KMS-11 (cell line): ENCODE measurements around the gene EZR.

Source experiments
- H2AFZ ChIP-seq: fragments of 200-600 bp; sonication (generic); 2 replicates; pipeline ENCODE4 v1.6.1; 2016; ENCODE audit warnings: antibody characterized with exemption, mixed run types, low read depth
- H3K27ac ChIP-seq: fragments of 200-600 bp; sonication (generic); 2 replicates; pipeline ENCODE4 v1.6.1; 2016; ENCODE audit warnings: mild to moderate bottlenecking, mixed run types
- H3K27me3 ChIP-seq: fragments of 200-600 bp; sonication (generic); 2 replicates; pipeline ENCODE4 v1.6.1; 2017; ENCODE audit warnings: mild to moderate bottlenecking, low read depth, mixed run types, moderate library complexity; ENCODE audit not compliant: insufficient read depth
- H3K36me3 ChIP-seq: fragments of 200-600 bp; sonication (generic); 2 replicates; pipeline ENCODE4 v1.6.1; 2017; ENCODE audit warnings: mild to moderate bottlenecking, mixed run types; ENCODE audit not compliant: insufficient read depth
- H3K4me1 ChIP-seq: fragments of 200-600 bp; sonication (generic); 2 replicates; pipeline ENCODE4 v1.6.1; 2016; ENCODE audit warnings: mild to moderate bottlenecking, low read depth, mixed run types; ENCODE audit not compliant: poor library complexity, severe bottlenecking
- H3K4me2 ChIP-seq: fragments of 200-600 bp; sonication (generic); 2 replicates; pipeline ENCODE4 v1.7.0; 2016; ENCODE audit warnings: mild to moderate bottlenecking, mixed run types
- H3K4me3 ChIP-seq: fragments of 200-600 bp; sonication (generic); IDR thresholded peaks from 2 replicates; pipeline ENCODE4 v1.6.1; 2017; ENCODE audit warnings: low read depth, low read length, mixed read lengths; ENCODE audit not compliant: insufficient read depth
- H3K79me2 ChIP-seq: fragments of 200-600 bp; sonication (generic); 2 replicates; pipeline ENCODE4 v1.6.1; 2016; ENCODE audit warnings: low read depth, mixed run types; ENCODE audit not compliant: insufficient read depth
- H3K9ac ChIP-seq: fragments of 200-600 bp; sonication (generic); 2 replicates; pipeline ENCODE4 v1.6.1; 2016; ENCODE audit warnings: mild to moderate bottlenecking, mixed run types
- H4K20me1 ChIP-seq: fragments of 200-600 bp; sonication (generic); 2 replicates; pipeline ENCODE4 v1.6.1; 2016; ENCODE audit warnings: mild to moderate bottlenecking, mixed run types; ENCODE audit not compliant: insufficient read depth
- TF ChIP-seq, protein P1 (sequence below): fragments of 200-600 bp; sonication (generic); conservative IDR thresholded peaks from 2 replicates; pipeline ENCODE4 v1.6.1; 2017; ENCODE audit warnings: low read depth, mild to moderate bottlenecking, antibody characterized with exemption, low read length, moderate library complexity, mixed read lengths

The EZR gene

DNA sequence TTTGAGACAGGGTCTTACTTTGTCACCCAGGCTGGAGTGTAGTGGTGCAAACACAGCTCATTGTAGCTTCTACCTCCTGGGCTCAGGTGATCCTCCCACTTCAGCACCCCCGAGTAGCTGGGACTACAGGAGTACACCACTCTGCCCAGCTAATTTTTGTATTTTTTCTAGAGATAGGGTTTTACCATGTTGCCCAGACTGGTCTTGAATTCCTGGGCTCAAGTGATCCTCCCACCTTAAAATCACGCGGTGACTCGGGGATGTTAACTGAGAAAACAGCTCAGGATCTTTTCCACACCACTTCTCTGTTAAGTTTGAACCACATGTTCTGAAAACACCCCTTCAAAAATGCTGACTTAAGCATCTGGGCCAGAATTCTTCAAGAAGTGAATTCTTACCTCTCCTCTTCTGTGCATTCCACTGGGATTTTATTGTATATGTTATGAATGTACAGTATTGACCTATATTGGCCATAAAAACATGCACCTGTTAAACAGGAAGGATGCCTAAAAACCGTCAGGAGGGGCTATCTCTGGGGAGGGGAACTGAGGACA is 96.9 kb downstream of the EZR start:
- Histone ChIP-seq H2AFZ (no peak overlapping the region), H3K4me1 (peaks cover 4% of the 10 kb centered on the region), H3K27me3 (no peaks in the 10 kb centered on the region), H3K4me3 (no peak overlapping the region), H3K36me3 (no peaks in the 10 kb centered on the region), H3K9ac (no peak overlapping the region), H4K20me1 (no peaks in the 10 kb centered on the region), H3K4me2 (no peak overlapping the region), H3K79me2 (no peaks in the 10 kb centered on the region), H3K27ac (no peak overlapping the region)
- TF ChIP-seq, protein P1, sequence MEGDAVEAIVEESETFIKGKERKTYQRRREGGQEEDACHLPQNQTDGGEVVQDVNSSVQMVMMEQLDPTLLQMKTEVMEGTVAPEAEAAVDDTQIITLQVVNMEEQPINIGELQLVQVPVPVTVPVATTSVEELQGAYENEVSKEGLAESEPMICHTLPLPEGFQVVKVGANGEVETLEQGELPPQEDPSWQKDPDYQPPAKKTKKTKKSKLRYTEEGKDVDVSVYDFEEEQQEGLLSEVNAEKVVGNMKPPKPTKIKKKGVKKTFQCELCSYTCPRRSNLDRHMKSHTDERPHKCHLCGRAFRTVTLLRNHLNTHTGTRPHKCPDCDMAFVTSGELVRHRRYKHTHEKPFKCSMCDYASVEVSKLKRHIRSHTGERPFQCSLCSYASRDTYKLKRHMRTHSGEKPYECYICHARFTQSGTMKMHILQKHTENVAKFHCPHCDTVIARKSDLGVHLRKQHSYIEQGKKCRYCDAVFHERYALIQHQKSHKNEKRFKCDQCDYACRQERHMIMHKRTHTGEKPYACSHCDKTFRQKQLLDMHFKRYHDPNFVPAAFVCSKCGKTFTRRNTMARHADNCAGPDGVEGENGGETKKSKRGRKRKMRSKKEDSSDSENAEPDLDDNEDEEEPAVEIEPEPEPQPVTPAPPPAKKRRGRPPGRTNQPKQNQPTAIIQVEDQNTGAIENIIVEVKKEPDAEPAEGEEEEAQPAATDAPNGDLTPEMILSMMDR, result no peak

DNA sequence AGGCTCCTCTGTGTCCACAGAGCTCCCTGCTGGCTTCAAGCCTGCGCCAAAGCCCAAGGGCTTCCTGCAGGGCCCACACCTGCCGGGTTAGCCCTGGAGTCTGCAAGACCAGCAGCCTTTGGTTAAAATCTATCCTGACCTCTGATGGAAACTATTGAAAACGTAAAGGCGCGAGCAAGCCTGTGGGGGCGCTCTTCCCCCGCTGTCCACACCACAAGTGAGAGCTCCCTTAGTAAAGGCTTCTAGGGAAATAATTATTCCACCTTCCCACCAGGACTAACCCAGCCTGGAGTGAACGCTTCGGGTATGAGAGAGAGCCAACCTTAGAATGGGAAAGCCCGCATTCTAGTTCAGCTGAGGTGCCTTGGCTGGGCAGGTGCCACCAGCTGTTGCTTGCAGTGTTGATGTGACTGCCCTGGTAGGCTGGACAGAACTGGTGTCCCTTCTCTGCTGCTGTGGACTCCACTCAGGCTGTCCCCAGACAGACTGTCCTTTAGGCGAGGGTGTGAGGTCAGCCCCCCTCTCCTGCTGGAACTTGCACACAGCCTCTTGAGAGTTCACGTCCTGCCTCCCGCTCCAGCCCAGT is 100.6 kb downstream of the EZR start:
- H3K4me3 ChIP-seq, result no peak overlapping the region
- H3K79me2 ChIP-seq, result no peaks in the 10 kb centered on the region
- H3K27me3 ChIP-seq, result no peaks in the 10 kb centered on the region
- H4K20me1 ChIP-seq, result no peaks in the 10 kb centered on the region
- no peak overlapping the region for H3K4me2 ChIP-seq
- no peaks in the 10 kb centered on the region for H3K36me3 ChIP-seq
- TF ChIP-seq, protein P1, result peak; percentile 23; the same call in 1 of the 2 replicates
- no peak overlapping the region for H2AFZ ChIP-seq
- H3K4me1 ChIP-seq, result peaks cover 7% of the 10 kb centered on the region
- H3K27ac ChIP-seq, result no peak overlapping the region
- H3K9ac ChIP-seq, result no peak overlapping the region

DNA sequence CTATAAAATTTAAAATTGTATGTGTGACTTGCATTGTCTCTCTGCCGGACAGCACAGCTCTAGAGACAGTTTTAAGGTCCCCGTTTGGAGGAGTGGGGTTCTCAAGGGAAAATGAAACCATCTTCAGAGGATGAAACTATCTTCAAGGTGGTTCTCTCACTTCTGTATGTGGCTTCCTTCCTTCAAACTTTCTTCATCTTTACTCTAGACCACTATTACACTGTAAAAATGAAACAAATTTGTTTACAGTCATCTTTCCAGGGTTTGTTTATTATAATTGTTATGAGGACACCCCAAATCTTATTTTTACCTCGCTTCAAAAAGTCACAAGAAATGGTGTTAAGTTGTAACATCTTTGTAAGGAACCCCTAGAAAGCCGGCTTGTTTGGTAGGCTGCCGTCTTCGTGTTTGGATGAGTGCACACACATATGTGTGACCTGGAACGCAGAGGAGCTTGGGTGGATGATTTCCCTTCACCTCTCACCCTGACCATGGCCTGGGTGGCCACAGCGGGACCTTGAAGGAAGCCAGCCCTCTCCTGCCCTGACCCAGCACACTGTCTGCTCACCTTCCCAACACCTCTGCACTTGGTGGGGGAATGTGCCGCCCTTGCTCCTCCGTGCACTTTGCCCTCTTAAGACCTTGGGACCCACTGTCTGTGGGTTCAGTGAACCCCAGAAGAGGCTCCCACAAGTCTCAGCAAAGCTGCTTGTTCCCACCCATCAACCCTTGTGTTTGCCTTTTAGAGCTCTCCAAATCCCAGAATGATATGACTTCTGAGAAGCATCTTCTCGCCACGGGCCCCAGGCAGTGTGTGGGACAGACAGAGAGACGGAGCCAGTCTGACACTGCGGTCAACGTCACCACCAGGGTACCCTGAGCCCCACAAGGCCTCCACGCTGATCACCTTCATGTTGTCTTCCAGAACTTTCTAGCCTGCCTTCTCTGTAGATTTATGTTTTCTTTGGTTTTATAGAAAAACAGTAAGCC is 101.5 kb downstream of the EZR start:
- Histone ChIP-seq H3K36me3 (no peaks in the 10 kb centered on the region), H3K4me3 (no peak overlapping the region), H3K4me1 (peaks cover 7% of the 10 kb centered on the region), H3K79me2 (no peaks in the 10 kb centered on the region), H3K27ac (no peak overlapping the region), H4K20me1 (no peaks in the 10 kb centered on the region), H2AFZ (no peak overlapping the region), H3K9ac (no peak overlapping the region), H3K27me3 (no peaks in the 10 kb centered on the region), H3K4me2 (no peak overlapping the region)
- TF ChIP-seq, protein P1, result no peak
